HG02885 (cell line): Measurements from ENCODE around the gene DNAJC3.

ENCODE experiments used
- ATAC-seq: cut with Tn5 transposase; IDR thresholded peaks from one replicate; pipeline ENCODE4 v1.9.1; 2021; ENCODE audit warnings: mild to moderate bottlenecking; ENCODE audit not compliant: unreplicated experiment, poor library complexity

DNAJC3 gene, protein sequence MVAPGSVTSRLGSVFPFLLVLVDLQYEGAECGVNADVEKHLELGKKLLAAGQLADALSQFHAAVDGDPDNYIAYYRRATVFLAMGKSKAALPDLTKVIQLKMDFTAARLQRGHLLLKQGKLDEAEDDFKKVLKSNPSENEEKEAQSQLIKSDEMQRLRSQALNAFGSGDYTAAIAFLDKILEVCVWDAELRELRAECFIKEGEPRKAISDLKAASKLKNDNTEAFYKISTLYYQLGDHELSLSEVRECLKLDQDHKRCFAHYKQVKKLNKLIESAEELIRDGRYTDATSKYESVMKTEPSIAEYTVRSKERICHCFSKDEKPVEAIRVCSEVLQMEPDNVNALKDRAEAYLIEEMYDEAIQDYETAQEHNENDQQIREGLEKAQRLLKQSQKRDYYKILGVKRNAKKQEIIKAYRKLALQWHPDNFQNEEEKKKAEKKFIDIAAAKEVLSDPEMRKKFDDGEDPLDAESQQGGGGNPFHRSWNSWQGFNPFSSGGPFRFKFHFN

DNA sequence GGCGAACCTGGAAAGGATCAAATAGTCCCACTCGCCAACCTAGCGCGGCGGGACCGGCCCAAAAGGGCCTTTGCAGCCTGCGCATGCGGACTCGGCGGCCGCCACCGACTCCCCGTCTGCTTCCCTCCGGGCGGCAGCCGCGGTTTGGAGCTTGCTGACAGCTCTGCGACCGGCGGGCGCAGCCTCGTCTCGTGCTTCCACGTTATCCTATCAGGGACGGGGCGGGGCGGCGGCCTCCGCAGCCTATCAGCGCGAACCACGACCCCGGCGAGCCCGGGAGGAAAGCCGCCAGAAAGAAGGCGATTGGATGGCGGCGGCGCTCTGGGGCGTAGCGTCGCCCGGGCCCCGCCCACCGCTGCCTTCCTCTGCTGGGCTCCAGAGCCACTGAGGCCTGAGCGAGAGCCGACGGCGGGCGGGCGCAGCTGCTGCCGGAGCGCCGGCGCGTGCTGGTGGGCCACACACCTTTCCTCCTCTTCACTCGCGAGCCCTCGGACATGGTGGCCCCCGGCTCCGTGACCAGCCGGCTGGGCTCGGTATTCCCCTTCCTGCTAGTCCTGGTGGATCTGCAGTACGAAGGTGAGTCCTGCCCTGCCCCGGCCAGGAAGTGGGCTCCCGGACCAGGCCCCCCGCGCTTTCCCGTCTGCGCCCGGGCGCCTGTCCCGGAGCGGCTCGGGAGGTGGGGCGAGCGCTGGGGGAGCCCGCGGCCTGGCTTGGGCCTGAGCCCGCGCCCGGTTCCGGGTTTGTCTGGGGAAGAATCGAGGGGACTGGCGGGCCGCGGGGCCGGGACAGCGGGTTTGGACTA is at the start of gene DNAJC3:
DNAJC3 (plus strand) TSS at position 378 of the 802 bp plus-strand sequence; CDS start at position 495, 117 bp downstream.
- ATAC-seq: peak; percentile 92

DNA sequence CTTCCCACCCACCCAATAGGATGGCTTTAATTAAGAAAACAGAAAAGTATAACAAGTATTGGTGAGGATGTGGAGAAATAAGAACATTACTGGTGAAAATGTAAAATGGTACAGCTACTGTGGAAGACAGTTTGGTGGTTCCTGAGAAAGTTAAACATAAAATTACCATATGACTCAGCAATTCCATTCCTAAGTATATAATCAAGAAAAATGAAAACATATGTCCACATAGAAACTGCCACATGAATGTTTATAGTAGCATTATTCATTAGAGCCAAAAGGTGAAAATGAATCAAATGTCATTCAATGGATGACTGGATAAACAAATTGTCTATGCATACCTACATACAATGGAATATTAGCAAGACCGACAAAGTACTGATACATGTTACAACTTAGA is 49.3 kb upstream of the DNAJC3 start:
- ATAC-seq: no peak

DNA sequence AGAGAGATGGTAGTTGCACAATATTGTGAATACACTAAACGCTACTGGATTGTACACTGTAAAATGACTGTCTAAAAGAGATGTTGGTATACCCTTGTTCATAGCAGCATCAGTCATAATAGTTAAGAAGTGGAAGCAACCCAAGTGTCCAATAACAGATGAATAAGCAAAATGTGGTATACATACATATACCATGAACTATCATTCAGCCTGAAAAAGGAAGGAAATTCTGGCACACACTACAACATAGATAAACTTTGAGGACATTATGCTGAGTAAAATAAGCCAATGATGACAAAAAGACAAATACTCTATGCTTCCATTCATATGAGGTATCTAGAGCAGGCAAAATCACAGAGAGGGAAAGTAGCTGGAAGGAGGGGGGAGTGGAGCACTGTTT is 48.5 kb upstream of the DNAJC3 start:
- no peak for ATAC-seq

DNA sequence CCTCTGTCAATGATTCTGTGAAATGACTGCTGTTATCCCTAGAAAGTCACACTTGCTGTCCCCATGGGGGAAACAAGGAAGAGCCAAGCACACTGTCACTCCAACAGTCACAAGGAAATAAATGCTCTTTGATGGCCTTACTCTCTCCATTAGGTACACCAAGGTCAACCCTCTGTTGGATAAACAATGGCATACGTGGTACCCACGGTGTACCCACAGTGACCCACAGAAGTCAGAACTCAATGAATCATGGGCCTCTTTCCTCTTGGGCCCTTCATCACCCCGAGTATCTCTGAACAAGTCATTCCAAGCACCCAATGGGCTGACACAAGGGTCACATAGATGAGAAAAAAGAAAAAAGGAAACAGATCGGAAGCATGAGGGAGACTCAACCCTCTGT is 47.9 kb upstream of the DNAJC3 start:
- no peak for ATAC-seq

DNA sequence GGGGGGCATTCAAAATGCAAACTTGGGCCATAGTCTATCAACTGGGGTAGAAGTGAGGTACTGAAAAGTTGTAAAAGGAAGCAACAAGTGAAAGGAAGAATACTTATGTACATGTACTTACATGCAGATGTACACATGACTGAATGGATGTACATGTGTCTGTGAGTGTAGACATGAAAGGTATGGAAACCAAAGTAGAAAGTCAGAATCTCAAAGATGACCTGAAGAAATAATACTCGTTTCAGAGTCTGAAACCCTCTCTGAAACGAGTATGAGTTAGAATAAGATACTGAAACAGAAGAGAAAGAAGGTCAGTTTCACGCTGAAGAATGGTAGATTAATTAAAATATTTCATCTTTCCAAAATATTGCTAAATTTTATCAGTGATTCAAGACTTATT is 46.3 kb upstream of the DNAJC3 start:
- no peak for ATAC-seq

DNA sequence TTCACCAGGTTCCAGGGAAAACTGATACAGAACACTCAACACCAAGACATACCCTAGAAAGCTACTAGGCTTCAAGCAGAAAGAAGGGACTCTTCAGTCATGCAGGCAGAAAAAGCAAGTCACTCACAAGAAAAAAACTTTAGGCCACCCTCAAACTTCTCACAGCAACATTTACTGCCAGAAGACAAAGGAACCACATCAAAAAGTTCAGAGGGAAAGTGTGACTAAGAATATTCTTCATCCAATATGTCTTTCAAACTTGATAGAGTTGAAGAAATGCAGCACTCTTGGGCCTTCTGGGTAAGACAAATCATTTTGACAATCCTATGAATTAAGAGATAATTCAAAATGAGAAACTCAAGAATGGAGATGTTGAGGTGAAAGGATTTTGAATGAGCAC is 40.1 kb upstream of the DNAJC3 start:
- no peak for ATAC-seq

DNA sequence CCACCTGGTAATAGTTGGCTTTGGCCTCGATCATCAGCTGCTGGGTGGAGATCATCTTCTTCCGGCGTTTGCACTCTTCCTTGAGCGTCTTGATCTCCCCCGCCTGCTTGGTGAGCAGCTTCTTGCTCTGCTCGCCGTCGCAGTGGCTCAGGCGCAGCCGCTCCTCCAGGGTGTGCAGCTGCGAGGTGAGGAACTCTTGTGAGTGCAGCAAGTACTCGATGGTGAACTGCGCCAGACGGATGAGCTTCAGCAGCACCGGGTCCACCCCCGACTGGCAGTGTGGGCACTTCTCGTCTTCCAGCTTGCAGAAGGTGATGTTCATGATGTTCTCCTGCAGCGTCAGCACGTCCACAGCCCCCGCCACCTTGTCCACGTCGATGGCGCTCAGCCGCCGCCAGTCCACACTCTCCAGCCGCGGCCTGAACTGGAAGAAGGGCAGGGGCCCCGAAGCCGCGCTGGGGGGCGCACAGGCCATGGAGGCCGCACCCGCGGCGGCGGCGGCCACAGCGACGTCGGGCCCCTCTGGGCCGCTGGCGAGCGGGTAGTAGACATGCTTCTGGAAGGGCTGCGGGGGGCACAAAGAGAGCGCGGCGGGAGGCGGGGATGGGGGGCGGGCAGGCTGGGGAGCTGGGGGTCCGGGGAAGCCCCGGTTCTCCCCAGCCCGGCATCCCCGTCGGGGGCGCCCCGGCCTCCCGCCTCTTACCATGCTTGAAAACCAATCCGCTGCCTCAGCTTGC is 35.5 kb upstream of the DNAJC3 start:
- ATAC-seq: no peak

DNA sequence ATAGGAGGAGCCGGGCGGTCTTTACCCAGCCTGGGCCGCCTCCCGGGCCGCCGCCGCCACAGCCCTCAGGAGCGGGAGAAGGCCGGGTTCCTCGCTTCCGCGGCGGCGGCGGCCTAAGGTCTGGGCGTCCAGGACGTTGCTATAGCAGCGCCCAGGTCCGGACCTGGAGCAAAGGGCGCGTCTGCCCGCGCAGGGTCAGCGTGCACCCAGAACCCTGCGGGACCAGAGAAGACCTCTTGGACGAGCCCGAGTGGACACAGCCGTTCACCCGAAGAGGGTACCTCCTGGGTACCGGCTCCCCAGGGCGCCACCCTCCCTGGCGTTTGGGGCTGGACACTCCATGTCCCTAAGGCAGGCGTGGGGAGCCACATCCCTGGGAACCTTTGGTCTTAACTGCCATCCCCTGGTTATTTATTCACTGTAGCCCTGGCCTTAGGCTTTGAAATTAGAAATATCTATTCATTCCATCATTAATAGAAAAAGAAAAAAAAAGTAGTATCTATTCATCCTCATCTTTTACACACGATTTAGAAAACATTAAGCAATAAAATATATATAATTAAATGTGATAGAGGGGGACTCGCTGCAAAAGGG is 34.8 kb upstream of the DNAJC3 start:
- ATAC-seq: no peak

DNA sequence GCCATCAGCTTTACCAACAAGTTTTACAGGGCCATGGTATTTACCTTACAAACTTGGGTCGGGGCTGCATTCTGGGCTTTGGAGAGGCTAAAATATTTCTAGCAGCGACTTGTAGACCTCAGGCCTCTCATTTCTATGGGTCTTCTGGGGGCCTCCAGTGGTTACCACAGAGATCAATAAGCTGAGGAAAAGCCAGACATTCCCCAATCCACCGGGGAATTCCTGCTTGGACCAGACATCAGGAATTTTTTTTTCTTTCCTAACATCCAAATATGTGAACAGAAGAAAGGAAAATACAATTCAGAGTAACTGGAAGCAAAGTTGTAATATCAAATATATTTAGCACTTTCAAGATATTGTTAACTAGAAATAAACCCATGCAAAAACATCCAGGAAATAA is 33.9 kb upstream of the DNAJC3 start:
- ATAC-seq: no peak

DNA sequence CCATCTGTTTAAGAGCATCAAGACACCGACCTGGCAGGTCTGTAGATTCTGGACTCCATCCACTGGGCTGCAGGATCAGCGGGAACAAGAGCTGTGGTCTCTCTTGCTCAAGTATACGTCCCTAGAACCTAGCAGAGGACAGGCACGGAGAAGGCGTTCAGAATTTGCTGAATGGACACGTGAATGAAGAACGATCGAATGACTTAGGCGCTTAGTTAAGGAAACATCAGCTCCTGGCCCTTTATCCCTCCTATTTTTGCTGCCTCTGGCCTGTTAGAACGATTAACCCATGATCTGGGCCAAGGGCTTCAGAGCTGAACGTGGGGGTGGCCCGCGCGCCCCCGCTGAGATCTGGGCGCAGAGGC is 33.4 kb upstream of the DNAJC3 start:
- no peak for ATAC-seq

DNA sequence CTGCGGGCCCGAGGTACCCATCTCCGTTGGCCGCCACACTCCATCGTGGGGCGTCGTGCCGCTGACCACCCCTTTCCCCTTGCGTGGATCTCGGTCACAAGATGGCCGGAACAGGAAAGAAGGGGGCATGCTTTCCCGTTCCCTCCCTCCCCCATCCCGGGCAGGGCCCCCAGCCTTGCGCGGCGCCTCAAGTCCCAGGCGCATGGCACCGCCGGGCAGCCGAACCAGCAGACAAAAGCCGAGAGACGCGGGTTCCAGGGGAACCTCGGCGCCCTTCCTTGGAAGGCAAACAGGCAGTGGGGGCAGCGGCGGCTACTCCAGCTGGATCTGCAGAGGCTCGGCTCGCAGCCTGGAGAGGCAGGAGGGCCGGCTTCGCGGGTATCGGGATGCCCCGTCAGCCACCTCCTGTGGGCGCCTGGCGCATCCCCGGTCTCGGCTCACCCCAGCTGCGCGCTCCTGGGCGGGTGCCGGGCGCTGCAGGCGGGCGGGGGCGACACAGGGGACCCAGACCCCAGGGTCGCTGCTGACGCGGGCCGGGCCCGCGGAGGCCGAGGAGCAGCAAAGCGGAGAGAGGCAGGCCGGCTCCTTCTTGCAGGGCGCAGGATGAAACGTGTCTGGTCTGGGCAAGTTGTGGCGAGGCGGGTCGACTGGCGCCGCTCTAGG is 32.9 kb upstream of the DNAJC3 start:
- ATAC-seq: peak; percentile 45

DNA sequence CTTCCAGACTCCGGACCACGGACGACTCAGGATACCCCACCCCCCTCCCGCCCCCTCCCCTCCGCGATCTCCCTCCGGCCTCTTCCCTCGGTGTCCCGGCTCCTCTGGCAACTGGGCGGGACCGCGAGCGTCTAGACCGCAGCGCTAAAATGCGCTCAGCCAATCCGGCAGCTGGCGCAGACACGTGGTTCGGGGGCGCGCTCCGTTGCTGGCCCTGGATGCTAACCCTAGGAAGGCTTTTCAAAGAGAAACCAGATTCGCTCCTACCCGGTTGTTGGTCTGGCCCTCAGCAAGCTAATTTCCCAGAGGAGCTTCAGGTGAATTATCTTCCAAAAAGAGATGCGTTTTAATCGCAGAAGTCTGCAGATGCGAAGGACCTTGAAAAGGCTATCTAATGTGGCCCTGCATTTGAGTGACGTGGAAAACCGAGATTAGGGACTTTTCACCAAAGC is 32.3 kb upstream of the DNAJC3 start, which contains the start of gene DZIP1:
DZIP1 (minus strand) TSS at position 106 of the 452 bp plus-strand sequence. CDS start 2,677 bp downstream, outside the sequence.
- peak; percentile 80 for ATAC-seq

DNA sequence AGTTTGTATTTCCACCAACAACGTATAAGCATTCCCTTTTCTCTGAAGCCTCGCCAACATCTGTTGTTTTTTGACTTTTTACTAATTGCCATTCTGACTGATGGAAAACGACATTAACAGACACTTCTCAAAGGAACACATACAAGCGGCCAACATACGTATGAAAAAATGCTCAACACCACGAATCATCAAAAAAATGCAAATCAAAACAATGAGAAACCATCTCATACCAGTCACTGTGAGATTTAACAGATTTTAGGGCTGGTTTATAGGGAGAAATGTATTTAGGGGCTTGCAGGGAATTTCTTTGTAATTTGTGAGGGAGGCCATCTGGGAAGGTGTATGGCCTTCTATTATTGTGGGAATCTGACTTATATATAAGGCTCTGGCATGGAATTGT is 29.6 kb upstream of the DNAJC3 start:
- no peak for ATAC-seq

DNA sequence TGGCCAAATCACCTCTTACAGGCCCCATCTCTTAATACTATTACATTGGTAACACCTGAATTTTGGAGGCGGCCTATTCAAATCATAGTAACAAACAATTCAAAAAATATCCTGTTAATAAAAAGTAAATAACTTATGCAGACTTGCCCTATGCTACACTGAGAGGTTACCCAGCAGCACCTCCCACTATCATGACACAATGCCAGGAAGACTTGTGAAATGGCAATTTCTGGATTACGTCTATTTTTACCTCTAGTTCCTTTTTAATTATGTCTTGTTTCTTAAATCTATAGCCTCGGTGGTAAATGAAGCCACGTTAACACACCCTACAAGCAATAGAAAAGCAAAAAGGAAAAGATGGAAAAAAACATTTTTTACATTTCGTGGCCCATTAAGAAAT is 26.2 kb upstream of the DNAJC3 start:
- no peak for ATAC-seq

DNA sequence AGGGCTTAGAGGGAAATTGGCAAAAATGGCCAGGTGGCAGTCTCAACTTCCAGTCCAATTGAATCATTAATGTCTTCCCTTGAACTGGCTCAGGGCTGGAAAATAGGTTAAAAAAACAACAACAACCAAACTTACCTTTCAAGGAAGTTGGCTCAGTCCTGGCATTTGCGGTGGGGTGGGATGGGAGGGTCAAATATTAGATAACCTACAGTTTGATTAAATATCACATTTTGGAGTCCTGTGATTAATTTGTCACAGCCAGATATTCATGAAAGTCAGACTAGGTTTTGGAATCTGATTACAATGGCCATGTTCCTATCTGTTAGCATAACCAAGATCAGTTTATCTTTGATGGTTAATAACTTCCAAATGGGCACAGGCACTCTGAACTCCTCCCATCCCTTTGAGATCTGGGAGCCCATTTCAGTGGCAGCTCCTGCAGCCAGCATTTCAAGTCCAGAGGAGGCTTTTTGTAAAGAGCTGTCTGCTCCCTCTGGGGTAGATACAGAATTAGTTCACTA is 24.6 kb upstream of the DNAJC3 start:
- no peak for ATAC-seq

DNA sequence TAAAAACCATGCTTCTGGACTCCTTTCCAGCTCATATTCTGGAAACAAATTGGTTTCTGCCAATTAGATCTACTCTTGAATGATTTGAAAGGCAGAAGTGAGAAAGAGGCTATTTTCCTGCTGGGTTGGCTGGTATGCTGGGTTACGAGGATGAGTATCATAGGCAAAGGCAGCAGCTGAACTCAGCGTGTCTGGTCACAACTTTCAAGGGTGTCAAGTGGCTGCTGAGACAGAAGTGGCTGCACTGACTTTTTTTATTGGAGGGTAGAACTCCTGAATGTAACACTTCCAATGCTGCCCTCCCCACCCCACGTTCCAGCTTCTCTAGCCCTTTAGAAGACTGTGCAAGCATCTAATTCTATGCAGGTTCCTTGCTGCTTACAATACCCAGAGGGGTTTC is 24.1 kb upstream of the DNAJC3 start:
- no peak for ATAC-seq

DNA sequence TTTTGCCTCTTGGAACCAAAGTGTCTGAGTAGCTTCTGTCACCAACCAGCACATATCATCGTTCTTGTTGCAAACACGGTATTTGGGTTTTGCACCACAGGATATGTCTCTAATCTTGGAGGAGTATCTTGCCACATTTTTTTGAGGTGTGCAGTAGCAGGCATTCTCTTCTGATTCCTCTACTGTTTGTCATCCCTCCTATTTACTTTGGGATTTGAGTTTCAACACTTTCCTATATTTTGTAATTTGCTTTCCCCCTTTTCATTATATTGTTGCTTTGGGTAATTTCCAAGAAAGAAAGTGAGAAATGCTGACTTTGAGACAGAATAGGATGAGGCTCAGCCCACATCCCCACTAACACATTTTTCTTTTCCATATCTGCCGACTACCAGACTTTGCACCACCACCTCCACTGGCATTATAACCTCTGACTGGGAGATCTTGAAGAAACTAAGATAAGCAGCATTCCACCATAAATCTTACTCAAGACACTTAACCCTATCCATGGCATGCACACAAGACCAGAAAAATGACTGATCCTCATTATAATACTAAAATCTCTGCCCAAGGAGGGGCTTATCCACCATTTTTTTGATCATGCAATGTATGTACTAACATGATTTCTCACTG is 20.4 kb upstream of the DNAJC3 start:
- ATAC-seq: no peak

DNA sequence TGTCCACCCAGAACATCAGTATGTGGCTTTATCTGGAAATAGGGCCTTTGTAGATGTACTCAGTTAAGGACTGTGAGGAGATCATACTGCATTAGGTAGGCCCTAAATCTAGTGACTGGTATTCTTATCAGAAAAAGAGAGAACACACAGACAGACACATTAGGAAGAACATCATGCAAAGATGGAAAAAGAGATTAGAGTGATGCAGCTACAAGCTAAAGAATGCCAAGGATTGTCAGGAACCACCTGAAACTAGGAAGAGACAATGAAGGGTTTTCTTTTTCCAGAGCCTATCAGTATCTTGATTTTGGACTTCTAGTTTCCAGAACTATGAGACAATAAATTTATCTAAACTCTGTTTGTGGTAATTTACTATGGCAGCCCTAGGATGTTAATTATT is 17.4 kb upstream of the DNAJC3 start:
- ATAC-seq: no peak

DNA sequence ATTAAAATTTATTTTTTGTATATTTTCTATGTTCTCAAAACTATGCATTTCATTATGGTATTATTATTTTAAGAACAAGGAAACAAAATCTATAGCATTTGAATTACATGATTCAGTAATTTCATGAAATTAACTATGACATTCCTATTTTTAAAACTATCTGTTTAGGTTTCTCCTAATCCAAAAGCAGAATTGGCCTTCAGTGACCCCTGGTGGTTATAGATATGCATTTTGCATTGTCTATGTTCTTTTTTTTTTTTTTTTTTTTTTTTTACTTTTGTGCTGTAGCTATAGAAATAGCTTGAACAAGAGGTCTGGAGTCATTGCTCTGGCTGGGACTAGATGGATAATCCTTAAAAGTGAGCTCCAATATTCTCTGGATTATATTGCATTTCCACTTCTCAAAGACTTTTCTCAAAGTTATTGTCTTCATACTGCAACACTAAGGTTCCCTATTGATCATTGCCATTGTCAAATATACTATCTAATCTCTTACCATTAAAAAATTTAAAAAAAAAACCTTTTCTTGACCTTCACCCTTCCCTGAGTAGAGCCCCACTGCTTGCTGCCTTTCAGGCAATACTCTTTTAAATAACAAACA is 15.9 kb upstream of the DNAJC3 start:
- no peak for ATAC-seq
